HepG2 (cell line): ENCODE measurements around the gene C2orf42. TPM values are rescaled to one million over a fixed set of nuclear protein-coding genes. Genes with fewer than 3 reads are reported as not detected.

ENCODE experiments used
- ATF7-NPFF ChIP-seq: sonication (generic); formaldehyde crosslinking; IDR thresholded peaks from 2 replicates; pipeline ENCODE4 v1.8.1; 2023; ENCODE audit warnings: mild to moderate bottlenecking, low read depth, missing genetic modification reagents, moderate library complexity
- EEA1 ChIP-seq: sonication (generic); formaldehyde crosslinking; IDR thresholded peaks from 2 replicates; pipeline ENCODE4 v1.5.1; 2020; ENCODE audit warnings: mild to moderate bottlenecking, missing genetic modification reagents, borderline replicate concordance
- GABPB1 ChIP-seq: IDR thresholded peaks from 2 replicates; pipeline ENCODE4 v1.6.1; 2016; ENCODE audit warnings: mild to moderate bottlenecking, missing genetic modification reagents, moderate library complexity, missing compliant biosample characterization
- KLF15 ChIP-seq: sonication (generic); formaldehyde crosslinking; IDR thresholded peaks from 2 replicates; pipeline ENCODE4 v1.8.1; 2023; ENCODE audit warnings: borderline replicate concordance, mild to moderate bottlenecking, inconsistent platforms, missing genetic modification reagents, mixed read lengths
- PCBP1 ChIP-seq: fragments of 200-400 bp; formaldehyde crosslinking; IDR thresholded peaks from 2 replicates; pipeline ENCODE4 v1.6.1; 2017; ENCODE audit warnings: mild to moderate bottlenecking, low read depth, low read length, borderline replicate concordance
- RFX3 ChIP-seq: IDR thresholded peaks from 2 replicates; pipeline ENCODE4 v1.6.1; 2016; ENCODE audit warnings: missing biosample characterization, missing genetic modification reagents
- SPEN ChIP-seq: sonication (generic); formaldehyde crosslinking; IDR thresholded peaks from 2 replicates; pipeline ENCODE4 v1.5.1; 2020; ENCODE audit warnings: low read depth, mild to moderate bottlenecking, missing genetic modification reagents
- ZNF143 ChIP-seq: sonication (generic); formaldehyde crosslinking; IDR thresholded peaks from 2 replicates; pipeline ENCODE4 v1.4.0; 2020; ENCODE audit warnings: missing genetic modification reagents
- ZNF775 ChIP-seq: sonication (generic); formaldehyde crosslinking; IDR thresholded peaks from 2 replicates; pipeline ENCODE4 v1.4.0; 2020; ENCODE audit warnings: missing genetic modification reagents, mild to moderate bottlenecking, moderate library complexity, borderline replicate concordance
- ZNF790 ChIP-seq: sonication (generic); formaldehyde crosslinking; IDR thresholded peaks from 2 replicates; pipeline ENCODE4 v1.8.0; 2022; ENCODE audit warnings: missing genetic modification reagents, mild to moderate bottlenecking, borderline replicate concordance
- ZSCAN21 ChIP-seq: sonication (generic); formaldehyde crosslinking; IDR thresholded peaks from 2 replicates; pipeline ENCODE4 v1.8.0; 2022; ENCODE audit warnings: mild to moderate bottlenecking, missing genetic modification reagents, moderate library complexity, borderline replicate concordance
- polyA plus RNA-seq, 8 experiments: library from polyadenylated mRNA; depleted of rRNA in 3 of 8; stranded (reverse) in 7 of 8; unstranded in 1 of 8; fragments of >200 nt; fragmentation: Illumina TruSeq in 4 of 8; extraction: Trizol in 4 of 8; gene quantifications; 2 replicates each; pipeline versions ENCODE4 v1.2.1 to v1.2.3, GENCODE V29; 2011 to 2016; ENCODE audit warnings: low read depth in 4 of 8, missing spikeins in 1 of 8, mixed read lengths in 1 of 8; ENCODE audit not compliant: insufficient read depth in 1 of 8
- total RNA-seq, 5 experiments: library from RNA; depleted of rRNA; stranded (reverse); fragments of >200 nt; fragmentation: Illumina TruSeq; extraction: Trizol; gene quantifications; 2 replicates each; pipeline ENCODE4 v1.2.3, GENCODE V29; 2016; ENCODE audit warnings: low read depth in 1 of 5
- TF ChIP-seq, protein P1 (sequence below): sonication (generic); formaldehyde crosslinking; IDR thresholded peaks from 2 replicates; pipeline ENCODE4 v1.5.0; 2020; ENCODE audit warnings: mild to moderate bottlenecking, missing genetic modification reagents, moderate library complexity
- TF ChIP-seq, protein P2 (sequence below): sonication (generic); formaldehyde crosslinking; IDR thresholded peaks from 2 replicates; pipeline ENCODE4 v1.8.1; 2023; ENCODE audit warnings: mild to moderate bottlenecking, missing genetic modification reagents
- TF ChIP-seq, protein P3 (sequence below): IDR thresholded peaks from 2 replicates; pipeline ENCODE4 v1.6.1; 2012; ENCODE audit warnings: low read depth, low read length, improper control_type of control experiment
- TF ChIP-seq, protein P4 (sequence below): sonication (generic); formaldehyde crosslinking; IDR thresholded peaks from 2 replicates; pipeline ENCODE4 v1.4.0; 2020; ENCODE audit warnings: missing genetic modification reagents
- TF ChIP-seq, protein P5 (sequence below): sonication (generic); formaldehyde crosslinking; IDR thresholded peaks from 2 replicates; pipeline ENCODE4 v1.9.0; 2021; ENCODE audit warnings: mild to moderate bottlenecking, missing genetic modification reagents

C2orf42 gene
- total and polyA plus RNA-seq, 2 of the 13 experiments (the other 11 are each of a cell fraction or from before 2014, with no cell fraction given) = 9.3 to 9.9 TPM

DNA sequence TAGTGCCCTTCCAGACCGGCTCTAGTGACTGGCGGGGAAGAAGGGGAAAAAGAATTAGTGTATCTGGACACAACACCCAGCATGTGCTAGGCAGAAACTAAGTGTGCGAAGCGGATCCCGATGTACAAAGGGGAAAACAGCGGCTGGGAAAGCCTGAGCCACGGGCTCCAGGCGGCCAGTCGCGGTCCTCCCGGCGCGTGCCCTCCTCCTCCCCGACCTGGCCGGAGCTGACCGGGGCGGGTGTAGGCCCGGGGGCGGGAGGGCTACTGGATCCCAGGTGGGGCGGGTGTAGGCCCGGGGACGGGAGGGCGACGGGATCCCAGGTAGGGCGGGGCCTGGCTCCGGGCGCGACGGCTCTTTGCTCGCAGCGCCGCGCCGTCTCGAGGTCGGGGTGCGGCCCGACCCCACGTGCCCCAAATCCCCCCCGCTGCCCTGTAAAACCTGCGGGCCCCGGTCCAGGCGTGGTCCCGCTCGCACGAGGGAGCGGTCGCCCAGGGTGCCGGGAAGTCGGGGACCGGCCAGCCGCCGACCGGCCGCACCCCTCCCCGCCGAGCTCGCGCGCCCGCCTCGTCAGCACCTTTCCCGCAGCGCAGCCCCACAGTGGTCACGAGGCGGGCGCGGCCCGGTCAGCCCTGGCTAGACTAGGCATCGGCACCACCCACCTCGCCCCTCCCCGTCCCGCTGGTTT is 48.8 kb downstream of the C2orf42 start (continued):
- TF ChIP-seq, protein P1, sequence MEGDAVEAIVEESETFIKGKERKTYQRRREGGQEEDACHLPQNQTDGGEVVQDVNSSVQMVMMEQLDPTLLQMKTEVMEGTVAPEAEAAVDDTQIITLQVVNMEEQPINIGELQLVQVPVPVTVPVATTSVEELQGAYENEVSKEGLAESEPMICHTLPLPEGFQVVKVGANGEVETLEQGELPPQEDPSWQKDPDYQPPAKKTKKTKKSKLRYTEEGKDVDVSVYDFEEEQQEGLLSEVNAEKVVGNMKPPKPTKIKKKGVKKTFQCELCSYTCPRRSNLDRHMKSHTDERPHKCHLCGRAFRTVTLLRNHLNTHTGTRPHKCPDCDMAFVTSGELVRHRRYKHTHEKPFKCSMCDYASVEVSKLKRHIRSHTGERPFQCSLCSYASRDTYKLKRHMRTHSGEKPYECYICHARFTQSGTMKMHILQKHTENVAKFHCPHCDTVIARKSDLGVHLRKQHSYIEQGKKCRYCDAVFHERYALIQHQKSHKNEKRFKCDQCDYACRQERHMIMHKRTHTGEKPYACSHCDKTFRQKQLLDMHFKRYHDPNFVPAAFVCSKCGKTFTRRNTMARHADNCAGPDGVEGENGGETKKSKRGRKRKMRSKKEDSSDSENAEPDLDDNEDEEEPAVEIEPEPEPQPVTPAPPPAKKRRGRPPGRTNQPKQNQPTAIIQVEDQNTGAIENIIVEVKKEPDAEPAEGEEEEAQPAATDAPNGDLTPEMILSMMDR (CRISPR knock-in tag) = no peak
- TF ChIP-seq KLF15 (CRISPR knock-in tag) = no peak; the same call in 1 of the 2 replicates
- no peak for TF ChIP-seq SPEN (CRISPR knock-in tag)
- TF ChIP-seq GABPB1 (CRISPR knock-in tag) = peak; percentile 14; the same call in 1 of the 2 replicates
- TF ChIP-seq EEA1 (CRISPR knock-in tag) = 0 out of 2 replicates have a peak, but pooled peaks have one; percentile 40
- TF ChIP-seq, protein P2, sequence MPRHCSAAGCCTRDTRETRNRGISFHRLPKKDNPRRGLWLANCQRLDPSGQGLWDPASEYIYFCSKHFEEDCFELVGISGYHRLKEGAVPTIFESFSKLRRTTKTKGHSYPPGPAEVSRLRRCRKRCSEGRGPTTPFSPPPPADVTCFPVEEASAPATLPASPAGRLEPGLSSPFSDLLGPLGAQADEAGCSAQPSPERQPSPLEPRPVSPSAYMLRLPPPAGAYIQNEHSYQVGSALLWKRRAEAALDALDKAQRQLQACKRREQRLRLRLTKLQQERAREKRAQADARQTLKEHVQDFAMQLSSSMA (CRISPR knock-in tag) = no peak
- no peak for TF ChIP-seq ZNF775 (CRISPR knock-in tag)
- peak; percentile 96 for TF ChIP-seq PCBP1
- no peak for TF ChIP-seq ZNF143 (CRISPR knock-in tag)
- TF ChIP-seq RFX3 (CRISPR knock-in tag) = no peak
- TF ChIP-seq, protein P3, sequence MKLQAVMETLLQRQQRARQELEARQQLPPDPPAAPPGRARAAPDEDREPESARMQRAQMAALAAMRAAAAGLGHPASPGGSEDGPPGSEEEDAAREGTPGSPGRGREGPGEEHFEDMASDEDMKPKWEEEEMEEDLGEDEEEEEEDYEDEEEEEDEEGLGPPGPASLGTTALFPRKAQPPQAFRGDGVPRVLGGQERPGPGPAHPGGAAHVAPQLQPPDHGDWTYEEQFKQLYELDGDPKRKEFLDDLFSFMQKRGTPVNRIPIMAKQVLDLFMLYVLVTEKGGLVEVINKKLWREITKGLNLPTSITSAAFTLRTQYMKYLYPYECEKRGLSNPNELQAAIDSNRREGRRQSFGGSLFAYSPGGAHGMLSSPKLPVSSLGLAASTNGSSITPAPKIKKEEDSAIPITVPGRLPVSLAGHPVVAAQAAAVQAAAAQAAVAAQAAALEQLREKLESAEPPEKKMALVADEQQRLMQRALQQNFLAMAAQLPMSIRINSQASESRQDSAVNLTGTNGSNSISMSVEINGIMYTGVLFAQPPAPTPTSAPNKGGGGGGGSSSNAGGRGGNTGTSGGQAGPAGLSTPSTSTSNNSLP = no peak
- TF ChIP-seq ZNF790 (CRISPR knock-in tag) = peak; percentile 97; the same call in 1 of the 2 replicates
- TF ChIP-seq ZSCAN21 (CRISPR knock-in tag) = peak; percentile 90
- TF ChIP-seq, protein P4, sequence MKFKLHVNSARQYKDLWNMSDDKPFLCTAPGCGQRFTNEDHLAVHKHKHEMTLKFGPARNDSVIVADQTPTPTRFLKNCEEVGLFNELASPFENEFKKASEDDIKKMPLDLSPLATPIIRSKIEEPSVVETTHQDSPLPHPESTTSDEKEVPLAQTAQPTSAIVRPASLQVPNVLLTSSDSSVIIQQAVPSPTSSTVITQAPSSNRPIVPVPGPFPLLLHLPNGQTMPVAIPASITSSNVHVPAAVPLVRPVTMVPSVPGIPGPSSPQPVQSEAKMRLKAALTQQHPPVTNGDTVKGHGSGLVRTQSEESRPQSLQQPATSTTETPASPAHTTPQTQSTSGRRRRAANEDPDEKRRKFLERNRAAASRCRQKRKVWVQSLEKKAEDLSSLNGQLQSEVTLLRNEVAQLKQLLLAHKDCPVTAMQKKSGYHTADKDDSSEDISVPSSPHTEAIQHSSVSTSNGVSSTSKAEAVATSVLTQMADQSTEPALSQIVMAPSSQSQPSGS = no peak; the same call in 1 of the 2 replicates
- TF ChIP-seq ATF7-NPFF = no peak; the same call in none of the 2 replicates
- TF ChIP-seq, protein P5, sequence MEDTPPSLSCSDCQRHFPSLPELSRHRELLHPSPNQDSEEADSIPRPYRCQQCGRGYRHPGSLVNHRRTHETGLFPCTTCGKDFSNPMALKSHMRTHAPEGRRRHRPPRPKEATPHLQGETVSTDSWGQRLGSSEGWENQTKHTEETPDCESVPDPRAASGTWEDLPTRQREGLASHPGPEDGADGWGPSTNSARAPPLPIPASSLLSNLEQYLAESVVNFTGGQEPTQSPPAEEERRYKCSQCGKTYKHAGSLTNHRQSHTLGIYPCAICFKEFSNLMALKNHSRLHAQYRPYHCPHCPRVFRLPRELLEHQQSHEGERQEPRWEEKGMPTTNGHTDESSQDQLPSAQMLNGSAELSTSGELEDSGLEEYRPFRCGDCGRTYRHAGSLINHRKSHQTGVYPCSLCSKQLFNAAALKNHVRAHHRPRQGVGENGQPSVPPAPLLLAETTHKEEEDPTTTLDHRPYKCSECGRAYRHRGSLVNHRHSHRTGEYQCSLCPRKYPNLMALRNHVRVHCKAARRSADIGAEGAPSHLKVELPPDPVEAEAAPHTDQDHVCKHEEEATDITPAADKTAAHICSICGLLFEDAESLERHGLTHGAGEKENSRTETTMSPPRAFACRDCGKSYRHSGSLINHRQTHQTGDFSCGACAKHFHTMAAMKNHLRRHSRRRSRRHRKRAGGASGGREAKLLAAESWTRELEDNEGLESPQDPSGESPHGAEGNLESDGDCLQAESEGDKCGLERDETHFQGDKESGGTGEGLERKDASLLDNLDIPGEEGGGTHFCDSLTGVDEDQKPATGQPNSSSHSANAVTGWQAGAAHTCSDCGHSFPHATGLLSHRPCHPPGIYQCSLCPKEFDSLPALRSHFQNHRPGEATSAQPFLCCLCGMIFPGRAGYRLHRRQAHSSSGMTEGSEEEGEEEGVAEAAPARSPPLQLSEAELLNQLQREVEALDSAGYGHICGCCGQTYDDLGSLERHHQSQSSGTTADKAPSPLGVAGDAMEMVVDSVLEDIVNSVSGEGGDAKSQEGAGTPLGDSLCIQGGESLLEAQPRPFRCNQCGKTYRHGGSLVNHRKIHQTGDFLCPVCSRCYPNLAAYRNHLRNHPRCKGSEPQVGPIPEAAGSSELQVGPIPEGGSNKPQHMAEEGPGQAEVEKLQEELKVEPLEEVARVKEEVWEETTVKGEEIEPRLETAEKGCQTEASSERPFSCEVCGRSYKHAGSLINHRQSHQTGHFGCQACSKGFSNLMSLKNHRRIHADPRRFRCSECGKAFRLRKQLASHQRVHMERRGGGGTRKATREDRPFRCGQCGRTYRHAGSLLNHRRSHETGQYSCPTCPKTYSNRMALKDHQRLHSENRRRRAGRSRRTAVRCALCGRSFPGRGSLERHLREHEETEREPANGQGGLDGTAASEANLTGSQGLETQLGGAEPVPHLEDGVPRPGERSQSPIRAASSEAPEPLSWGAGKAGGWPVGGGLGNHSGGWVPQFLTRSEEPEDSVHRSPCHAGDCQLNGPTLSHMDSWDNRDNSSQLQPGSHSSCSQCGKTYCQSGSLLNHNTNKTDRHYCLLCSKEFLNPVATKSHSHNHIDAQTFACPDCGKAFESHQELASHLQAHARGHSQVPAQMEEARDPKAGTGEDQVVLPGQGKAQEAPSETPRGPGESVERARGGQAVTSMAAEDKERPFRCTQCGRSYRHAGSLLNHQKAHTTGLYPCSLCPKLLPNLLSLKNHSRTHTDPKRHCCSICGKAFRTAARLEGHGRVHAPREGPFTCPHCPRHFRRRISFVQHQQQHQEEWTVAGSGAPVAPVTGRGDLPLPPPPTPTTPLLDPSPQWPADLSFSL (CRISPR knock-in tag) = peak; percentile 78; the same call in 1 of the 2 replicates
